IPS-11a (cell line): ENCODE measurements around the gene LIPH.
"Not testable (repeated sequence)": the region's sequence is repeated elsewhere in the genome, so short reads cannot be mapped to it uniquely, and the experiment has no call there.

Experiments used
- H3K4me3 ChIP-seq: one replicate; pipeline ENCODE4 v1.5.1; 2013; ENCODE audit warnings: low read depth, low read length, control low read depth

Gene LIPH

GRCh38 chr3:185552358-185552877 is at the start of gene LIPH:
LIPH (minus strand) TSS chr3:185552588; CDS start chr3:185552471, 117 bp downstream.
- no peak within 1 kb of the TSS for H3K4me3 ChIP-seq

DNA sequence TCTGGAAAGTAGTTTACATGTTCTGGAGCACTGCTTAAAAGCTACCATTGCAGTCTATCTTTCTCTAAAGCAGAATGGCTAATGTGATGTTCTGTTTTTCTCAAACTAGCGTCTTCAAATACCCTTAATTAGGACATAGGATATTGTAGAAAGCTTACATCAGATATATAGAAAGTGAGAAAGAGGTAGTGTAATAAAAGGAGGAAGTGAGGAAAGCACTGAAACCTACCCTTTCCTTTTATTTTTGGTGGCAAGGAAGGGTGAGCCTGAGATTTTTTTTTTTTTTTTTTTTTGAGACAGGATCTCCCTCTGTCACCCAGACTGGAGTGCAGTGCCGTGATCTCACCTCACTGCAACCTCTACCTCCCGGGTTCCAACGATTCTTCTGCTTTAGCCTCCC is 43.1 kb upstream of the LIPH start:
- H3K4me3 ChIP-seq: no peak overlapping the region

GRCh38 chr3:185594073-185594472 is 41.7 kb upstream of the LIPH start:
- H3K4me3 ChIP-seq: no peak overlapping the region

DNA sequence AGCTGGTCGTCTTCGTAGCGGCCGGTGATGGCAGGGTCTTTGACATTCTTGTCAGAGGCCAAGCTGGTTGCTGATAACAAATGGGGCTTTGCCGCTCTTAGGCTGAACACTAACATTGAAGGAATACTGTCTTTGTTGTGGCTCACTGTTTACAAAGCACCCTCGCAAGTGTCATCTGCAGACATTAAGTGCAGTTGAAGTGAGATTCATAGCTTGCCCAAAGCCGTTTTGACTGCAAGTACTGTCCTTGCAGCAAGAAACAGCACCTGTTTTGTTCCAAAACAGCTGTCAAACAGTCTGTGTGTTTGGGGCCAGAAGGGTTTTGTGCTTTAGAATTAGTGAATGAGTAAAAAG is 34.3 kb upstream of the LIPH start:
- peak overlapping the region; percentile 85 for H3K4me3 ChIP-seq

DNA sequence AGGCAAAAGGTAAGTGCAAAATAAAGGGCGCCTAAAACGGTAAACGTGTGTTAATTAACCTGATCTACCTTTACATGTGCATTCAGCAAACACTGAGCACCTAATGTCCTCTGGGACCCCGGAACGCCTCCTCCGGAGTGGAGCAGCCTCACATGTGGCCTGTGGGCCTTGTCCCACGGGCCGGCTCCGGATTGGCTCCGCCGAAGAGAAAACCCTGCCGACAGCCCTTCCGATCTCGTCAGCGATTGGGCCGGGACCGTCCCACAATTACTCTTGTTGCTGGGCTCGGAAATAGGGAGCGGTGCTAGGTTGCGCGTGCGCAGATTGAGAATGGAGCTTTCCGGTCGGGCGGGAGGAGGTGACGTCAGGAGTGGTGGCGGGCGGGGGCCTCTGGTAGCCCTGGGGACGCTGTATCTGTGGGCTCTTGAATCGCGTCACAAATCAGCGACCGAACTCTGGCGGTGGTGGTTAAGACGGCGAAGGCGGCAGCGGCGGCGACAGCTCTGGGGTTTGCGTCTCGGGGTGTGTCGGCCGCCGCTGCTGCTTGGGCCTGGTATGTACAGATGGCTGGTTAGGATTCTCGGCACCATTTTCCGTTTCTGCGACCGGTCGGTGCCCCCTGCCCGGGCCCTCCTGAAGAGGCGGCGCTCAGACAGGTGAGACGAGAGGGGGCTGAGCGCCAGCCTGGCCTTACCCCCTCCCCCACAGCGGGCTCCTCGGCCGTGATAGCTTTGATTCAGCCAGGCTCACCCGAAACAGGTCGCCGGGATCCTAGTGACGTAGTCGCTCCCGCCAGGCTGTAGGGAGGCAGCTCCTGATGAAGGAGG is 33.7 kb upstream of the LIPH start, which contains the start of gene SENP2:
TSS of gene SENP2 (plus strand) at position 437 of the 827 bp plus-strand sequence. CDS start at position 556, 119 bp downstream.
- peak within 1 kb of the TSS; percentile 85 for H3K4me3 ChIP-seq

GRCh38 chr3:185585518-185585858 is 33.1 kb upstream of the LIPH start:
- peak overlapping the region; percentile 45 for H3K4me3 ChIP-seq

GRCh38 chr3:185584686-185585085 is 32.3 kb upstream of the LIPH start:
- H3K4me3 ChIP-seq: no peak overlapping the region

DNA sequence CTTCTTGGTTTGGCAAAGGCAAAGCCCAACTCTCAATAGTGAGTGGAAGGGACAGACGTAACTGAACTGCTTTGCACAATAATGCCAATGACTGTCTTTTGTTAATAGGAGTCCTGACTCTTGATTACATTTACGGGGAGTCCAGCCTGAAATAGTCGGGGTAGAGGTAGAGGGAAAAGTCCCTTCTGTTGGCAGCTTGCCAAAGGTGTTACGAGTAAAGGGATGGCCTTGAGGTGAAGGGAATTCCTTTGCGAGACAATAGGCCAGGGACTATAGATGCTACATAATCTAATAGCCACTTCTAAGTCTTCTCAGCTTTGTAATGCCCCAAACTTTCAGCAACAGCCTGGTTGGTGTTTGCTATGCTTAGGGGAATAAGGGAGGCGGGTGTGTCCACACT is 31.5 kb upstream of the LIPH start:
- H3K4me3 ChIP-seq: peak overlapping the region; percentile 50

GRCh38 chr3:185582871-185583270 is 30.5 kb upstream of the LIPH start:
- peak overlapping the region; percentile 72 for H3K4me3 ChIP-seq

- H3K4me3 ChIP-seq: peak overlapping the region; percentile 72
These were observed 29.8 kb upstream of the LIPH start for GRCh38 chr3:185582236-185582635.

GRCh38 chr3:185575108-185575869 is 22.9 kb upstream of the LIPH start:
- not testable (repeated sequence) for H3K4me3 ChIP-seq

DNA sequence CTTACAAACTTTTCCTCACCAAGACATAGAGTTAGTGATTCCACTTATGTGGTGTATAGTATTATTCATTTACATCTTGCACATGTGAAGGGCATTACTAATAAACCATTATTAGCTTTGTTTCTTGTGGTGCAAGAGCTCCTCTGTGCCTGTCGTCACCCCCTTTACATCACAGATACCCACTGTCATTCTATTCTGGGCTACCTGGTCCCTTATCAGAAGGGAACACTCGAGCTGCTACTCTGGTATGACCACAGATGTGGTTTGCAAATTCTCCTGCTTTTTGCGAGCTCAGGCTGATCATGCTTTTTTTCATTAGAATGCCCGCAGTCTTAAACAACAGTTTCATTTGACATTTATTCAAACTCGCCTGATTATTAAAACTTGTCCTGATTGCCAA is 19.8 kb upstream of the LIPH start:
- H3K4me3 ChIP-seq: no peak overlapping the region

DNA sequence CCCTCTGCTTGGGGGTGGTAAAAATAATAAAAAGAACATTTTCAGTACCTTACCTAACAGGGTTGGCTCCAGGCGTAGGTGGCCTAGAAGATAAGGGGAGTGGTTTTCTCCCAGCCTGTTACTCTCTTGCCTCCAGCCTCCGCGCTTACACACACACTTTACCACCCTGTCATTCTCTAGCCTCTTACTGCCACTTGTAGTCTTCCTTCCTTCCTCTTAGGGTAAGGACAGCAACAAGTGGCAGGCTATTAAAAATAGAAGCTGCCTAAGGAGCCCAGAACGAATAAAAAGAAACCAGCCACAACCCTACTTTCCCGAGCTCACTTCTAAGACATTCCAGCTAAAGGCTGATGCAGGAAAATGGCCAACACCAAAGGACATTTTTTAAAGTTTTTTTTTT is 9.6 kb upstream of the LIPH start:
- no peak overlapping the region for H3K4me3 ChIP-seq

DNA sequence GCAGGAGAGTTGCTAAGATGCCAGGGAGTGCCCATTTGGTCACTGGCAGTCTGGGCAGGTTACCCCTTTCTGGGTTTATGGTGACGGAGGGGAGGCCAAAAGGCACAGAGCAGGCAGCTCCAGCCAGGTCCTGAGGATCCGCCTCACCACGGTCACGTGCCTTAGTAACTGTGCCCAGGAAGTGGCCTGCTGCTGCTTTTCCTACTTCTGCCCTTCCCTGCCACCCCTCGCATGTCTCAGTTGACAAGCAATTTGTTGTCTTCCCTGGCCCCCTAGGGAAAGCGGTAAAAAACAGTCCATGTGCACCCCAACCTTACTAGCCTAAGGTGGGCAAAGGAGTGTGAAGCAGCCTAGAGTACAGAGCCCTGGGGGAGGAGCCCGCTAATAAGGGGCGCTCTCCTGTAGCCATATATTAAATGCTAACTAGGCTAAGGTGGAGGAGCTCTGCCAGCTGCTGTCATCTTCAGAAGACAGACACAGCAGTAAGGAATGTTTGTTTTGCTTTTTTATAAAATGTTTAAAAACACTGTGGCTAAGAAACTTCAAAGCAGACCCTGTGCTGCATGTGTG is 9.1 kb upstream of the LIPH start:
- H3K4me3 ChIP-seq: no peak overlapping the region

- H3K4me3 ChIP-seq: no peak overlapping the region
These were observed 8.3 kb upstream of the LIPH start for GRCh38 chr3:185560676-185561075.

GRCh38 chr3:185559706-185560090 is 7.3 kb upstream of the LIPH start:
- H3K4me3 ChIP-seq: no peak overlapping the region

DNA sequence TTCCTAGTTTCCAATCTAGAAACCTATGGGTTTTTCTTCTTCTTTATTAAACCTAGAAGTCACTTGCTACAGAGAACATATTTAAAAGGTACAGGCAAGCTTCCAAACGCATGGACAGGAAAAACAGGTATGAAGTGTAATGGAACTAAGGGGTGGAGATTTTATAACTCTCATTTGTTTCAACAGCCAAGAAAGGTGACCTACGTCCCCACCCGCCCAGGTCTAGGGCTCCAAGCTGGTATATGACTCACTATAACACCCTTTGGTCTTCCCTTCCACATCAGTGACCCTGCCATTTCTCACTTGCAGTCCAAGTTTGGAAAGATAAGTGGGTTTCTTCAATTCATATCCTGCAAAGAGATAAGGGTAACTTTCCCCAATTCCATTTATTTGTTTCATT is 6.0 kb upstream of the LIPH start:
- no peak overlapping the region for H3K4me3 ChIP-seq

GRCh38 chr3:185556640-185557039 is 4.3 kb upstream of the LIPH start:
- H3K4me3 ChIP-seq: not testable (repeated sequence)

DNA sequence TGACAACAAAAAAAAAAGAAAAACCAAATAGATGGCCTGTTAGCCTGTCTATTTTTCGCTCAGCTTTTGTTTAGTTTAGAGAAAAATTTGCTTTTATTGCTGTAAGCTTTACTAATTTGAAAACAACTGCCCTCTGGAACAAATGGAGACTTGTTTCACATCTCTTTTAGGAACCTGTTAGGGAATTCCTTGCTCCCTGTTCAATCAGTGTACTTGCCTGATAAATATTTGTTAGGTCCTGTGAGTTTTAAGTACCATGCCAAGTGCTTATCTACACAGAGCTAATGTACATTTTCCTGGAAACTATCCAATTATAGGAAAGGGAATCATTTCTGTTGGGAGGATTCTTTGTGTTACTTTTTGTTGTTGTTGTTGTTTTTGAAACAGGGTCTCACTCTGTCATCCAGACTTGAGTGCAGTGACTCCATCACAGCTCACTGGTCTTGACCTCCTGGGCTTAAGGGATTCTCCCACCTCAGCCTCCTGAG is 3.5 kb upstream of the LIPH start:
- no peak overlapping the region for H3K4me3 ChIP-seq

- H3K4me3 ChIP-seq: no peak overlapping the region
These were observed 2.7 kb upstream of the LIPH start for GRCh38 chr3:185555101-185555501.

GRCh38 chr3:185549651-185550111 is 2.7 kb downstream of the LIPH start:
- H3K4me3 ChIP-seq: no peak overlapping the region
